ENCODE measurements around the gene SERPINE2.

DNA sequence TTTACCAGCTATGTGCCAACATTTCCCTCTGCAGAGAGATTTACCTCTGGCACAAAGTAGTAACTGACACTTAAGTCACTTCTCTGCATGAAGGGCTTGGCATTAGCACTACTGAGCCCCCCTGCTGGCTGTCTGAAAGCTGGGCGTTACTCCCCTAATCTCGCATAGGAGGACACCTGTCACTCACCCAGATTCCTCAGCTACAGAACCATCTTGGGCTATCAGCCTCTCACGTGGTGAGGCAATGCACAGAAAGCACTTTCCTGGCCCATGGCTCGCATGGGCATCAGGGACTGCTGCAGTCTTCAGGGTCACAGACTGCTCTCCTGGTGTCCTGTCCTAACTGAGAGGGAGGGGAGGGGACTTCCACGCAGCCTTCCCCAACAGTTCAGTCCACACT, 12.0 kb downstream of the SERPINE2 start:
- TF ChIP-seq POLR2A (IDR thresholded peaks at IDR 0.05) (no peak), CTCF (IDR thresholded peaks at IDR 0.05) (no peak)
